Measurements from ENCODE around the gene RNF152.
"Not testable (repeated sequence)": the region's sequence is repeated elsewhere in the genome, so short reads cannot be mapped to it uniquely, and the experiment has no call there.

Gene RNF152

GRCh38 chr18:61832858-61833257 lies 59.9 kb downstream of the RNF152 start:
- in situ Hi-C loops (cut with HindIII; ENCODE audit: low pct_ligation_motif_present, low pct_unique_long_range_greater_than_20kb, low sequenced_read_pairs): no loop called here
- no peak for DNase-seq

- no peak for DNase-seq
- in situ Hi-C loops (cut with HindIII; ENCODE audit: low pct_ligation_motif_present, low pct_unique_long_range_greater_than_20kb, low sequenced_read_pairs): no loop called here
Measured at GRCh38 chr18:61831071-61831470, 61.7 kb downstream of the RNF152 start.

DNA sequence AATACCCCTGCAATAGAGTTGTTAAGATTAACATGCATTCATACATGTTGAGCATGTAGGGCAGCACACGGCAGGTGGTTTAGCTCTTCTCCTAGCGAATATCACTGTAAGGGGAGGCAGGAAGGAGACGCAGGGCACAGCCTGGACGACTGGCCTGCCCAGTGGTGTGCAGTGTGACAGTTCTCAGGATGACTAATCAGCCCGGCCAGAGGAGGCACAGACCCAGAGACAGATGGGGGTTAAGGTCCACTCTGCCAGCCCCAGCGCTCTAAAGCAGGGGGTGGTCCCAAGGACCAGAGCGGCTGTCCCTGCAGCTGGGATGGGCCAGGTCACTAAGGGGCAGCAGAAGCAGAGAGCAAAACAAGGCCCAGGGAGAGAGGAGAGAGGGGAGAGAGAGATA lies 63.7 kb downstream of the RNF152 start:
- in situ Hi-C loops (cut with HindIII; ENCODE audit: low pct_ligation_motif_present, low pct_unique_long_range_greater_than_20kb, low sequenced_read_pairs): no loop called here

GRCh38 chr18:61827591-61827990 lies 65.2 kb downstream of the RNF152 start:
- in situ Hi-C loops (cut with HindIII; ENCODE audit: low pct_ligation_motif_present, low pct_unique_long_range_greater_than_20kb, low sequenced_read_pairs): no loop called here
- no peak for DNase-seq

More for the DNA sequence above, 63.7 kb downstream of the RNF152 start:
- no peak for DNase-seq

DNA sequence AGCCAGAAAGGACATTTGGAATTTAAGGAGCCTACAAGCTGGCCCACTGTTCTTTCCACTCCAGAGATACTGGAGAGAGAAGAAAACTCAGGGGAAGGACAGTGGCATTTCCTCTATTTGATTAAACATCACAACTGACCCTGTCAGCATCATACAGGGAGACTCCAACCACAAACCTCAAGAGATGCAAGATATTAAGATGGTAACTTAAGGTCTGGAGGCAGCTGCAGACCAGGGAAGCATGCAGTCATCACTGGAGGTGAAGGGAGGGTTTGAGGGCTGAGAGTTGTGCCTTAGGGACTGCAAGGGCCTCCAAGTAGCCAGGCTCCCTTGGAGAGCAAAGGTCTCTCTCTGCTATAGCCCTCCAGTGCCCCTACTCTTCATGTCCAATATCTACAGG lies 67.4 kb downstream of the RNF152 start:
- in situ Hi-C loops (cut with HindIII; ENCODE audit: low pct_ligation_motif_present, low pct_unique_long_range_greater_than_20kb, low sequenced_read_pairs): no loop called here

DNA sequence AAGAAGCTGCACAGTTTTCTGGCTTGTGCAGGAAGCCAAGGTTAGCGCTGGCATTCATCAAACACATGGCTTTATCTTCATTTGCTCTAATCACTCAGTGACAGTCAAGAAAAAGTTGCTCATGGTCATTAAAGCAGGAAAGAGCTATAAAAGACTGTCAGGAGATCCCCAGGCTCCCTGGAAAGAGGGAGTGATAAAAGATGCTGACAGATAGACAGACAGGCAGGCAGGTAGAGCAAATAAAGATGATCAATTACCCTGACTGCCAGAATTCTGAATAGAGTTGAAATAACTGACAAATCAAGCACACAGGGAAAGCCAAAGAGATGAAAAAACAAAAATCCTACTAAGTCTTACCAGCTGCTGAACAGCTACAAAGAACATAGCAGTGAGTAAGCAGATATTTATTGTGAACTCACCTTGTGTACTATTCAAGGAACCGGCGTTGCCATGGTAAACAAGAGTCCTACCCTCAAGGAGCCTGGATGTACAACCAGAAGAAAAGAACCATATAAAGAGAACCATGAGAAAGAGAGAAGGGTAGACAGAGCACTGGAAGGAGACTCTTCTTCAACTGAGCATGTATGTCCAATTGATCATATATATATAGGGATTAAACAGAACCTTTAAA lies 68.0 kb downstream of the RNF152 start:
- no peak for DNase-seq
- in situ Hi-C loops (cut with HindIII; ENCODE audit: low pct_ligation_motif_present, low pct_unique_long_range_greater_than_20kb, low sequenced_read_pairs): no loop called here

More for the DNA sequence above, 67.4 kb downstream of the RNF152 start:
- no peak for DNase-seq

DNA sequence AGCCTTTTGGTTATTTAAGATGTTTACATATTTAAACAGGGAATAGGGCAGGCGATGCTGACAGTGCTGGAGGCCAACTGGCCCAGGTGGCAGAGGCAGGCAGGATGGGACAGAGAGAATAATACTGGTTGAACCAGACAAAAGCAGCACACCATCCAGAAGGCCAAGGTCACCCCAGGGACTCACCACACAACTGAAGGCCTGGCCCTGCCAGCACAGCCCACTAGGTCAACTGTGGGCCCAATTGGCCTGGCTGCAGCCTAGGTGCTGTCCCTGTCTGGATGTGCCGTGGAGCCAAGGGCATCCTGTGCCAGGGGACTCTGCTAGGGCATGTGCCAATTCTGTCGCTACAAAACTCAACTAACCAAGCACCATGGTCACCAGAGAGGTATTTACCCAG lies 69.2 kb downstream of the RNF152 start:
- in situ Hi-C loops (cut with HindIII; ENCODE audit: low pct_ligation_motif_present, low pct_unique_long_range_greater_than_20kb, low sequenced_read_pairs): no loop called here
- DNase-seq: no peak

GRCh38 chr18:61822879-61823278 lies 69.9 kb downstream of the RNF152 start:
- in situ Hi-C loops (cut with HindIII; ENCODE audit: low pct_ligation_motif_present, low pct_unique_long_range_greater_than_20kb, low sequenced_read_pairs): no loop called here
- DNase-seq: no peak

- in situ Hi-C loops (cut with HindIII; ENCODE audit: low pct_ligation_motif_present, low pct_unique_long_range_greater_than_20kb, low sequenced_read_pairs): no loop called here
- DNase-seq: no peak
Measured at GRCh38 chr18:61821748-61822147, 71.1 kb downstream of the RNF152 start.

DNA sequence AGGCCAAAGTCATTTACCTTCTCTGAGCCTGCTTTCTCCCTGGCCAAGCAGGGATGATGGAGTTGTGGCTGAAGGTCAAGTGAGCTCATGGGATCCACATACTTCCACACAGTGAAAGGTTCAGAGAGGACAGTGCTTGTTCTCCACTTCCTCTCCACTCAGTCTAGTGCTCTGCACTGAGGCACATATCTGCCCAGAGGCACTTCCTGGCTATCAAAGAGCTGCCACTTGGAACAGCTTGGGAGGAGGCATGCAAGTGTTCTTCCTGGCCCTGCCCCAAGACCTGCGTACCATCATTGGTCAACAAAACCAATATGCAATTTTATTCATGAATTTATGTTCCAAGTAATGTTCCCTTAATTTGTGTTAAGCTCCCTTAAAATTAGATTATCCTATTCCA lies 71.9 kb downstream of the RNF152 start:
- no peak for DNase-seq
- in situ Hi-C loops (cut with HindIII; ENCODE audit: low pct_ligation_motif_present, low pct_unique_long_range_greater_than_20kb, low sequenced_read_pairs): no loop called here

DNA sequence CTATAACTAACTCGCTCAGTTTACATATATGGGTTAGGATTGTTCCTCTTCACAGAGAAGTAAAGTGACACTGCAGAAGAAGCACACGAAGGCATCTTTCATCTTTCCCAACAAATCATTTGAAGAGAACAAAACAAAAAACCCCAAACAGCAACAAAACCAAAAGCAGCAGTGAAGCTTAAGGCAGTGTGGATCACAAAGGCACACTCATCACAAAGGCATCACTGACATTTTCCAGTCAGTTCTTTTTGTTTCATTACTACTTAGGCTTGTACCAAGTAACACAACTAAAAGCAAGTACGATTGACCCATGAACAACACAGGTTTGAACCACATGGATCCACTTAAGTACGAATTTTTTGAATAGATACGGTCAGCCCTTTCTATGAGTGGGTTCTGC lies 75.7 kb downstream of the RNF152 start:
- no peak for DNase-seq
- in situ Hi-C loops (cut with HindIII; ENCODE audit: low pct_ligation_motif_present, low pct_unique_long_range_greater_than_20kb, low sequenced_read_pairs): no loop called here

- in situ Hi-C loops (cut with HindIII; ENCODE audit: low pct_ligation_motif_present, low pct_unique_long_range_greater_than_20kb, low sequenced_read_pairs): no loop called here
- DNase-seq: no peak
Measured at GRCh38 chr18:61815885-61816470, 76.8 kb downstream of the RNF152 start.

GRCh38 chr18:61808286-61808685 lies 84.5 kb downstream of the RNF152 start:
- in situ Hi-C loops (cut with HindIII; ENCODE audit: low pct_ligation_motif_present, low pct_unique_long_range_greater_than_20kb, low sequenced_read_pairs): no loop called here
- no peak for DNase-seq

DNA sequence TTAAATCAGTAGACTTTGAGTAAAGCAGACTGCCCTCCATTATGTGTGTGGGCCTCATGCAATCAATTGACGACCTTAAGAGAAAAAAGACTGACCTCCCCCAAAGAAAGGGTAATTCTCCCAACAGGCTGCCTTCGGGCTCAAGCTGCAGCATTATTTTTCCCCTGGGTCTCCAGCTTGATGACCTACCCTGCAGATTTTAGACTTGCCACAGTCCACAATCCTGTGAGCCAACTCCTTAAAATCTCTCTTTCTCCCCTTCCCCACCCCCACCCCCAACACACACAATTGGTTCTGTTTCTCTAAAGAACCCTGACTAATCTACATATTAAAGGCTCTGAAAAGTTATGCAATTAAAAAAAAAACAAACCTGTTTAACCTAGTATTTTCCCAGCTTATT lies 89.4 kb downstream of the RNF152 start:
- no peak for DNase-seq
- in situ Hi-C loops (cut with HindIII; ENCODE audit: low pct_ligation_motif_present, low pct_unique_long_range_greater_than_20kb, low sequenced_read_pairs): no loop called here

DNA sequence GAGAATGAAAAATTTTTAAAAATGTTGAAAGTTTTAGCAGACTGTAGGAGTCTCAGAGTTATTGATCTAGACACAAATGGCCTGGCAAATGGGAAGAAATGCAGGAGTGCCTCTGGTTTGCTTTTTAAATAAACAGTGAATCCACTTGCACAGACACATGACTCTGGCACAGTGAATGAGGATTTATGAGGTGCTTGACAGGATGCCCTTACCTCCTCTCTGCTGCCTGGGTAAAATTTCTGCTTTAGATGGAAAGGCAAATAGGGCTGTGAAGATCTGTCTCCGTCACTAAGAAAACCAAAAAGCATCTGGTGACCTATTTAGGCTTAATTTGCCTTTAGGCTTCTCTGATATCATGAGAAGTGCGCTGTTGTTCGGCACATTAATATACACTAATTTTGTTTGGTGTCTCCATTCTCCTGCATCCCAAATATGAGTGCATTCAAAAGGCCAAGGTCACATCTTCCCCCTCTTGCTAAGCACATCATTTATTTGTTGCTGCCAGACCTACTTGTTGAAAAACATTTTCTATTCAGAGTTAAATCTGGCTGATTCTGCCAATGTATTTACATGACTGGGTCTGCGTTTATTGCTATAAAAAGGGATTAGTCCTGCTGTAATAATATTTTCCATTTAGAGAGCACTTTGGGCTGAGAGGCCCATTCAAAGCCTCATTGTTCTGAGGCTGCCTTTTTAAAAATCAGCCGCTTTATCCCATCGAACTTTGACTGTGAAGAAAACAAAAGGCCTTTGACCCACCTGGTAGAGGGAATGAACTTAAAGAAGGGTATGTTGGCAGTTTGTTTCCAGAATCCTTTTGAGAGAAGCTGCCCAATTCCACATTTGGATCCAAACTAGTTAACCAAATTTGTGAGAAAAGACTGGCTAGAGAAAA lies 94.9 kb downstream of the RNF152 start:
- in situ Hi-C loops (cut with HindIII; ENCODE audit: low pct_ligation_motif_present, low pct_unique_long_range_greater_than_20kb, low sequenced_read_pairs): no loop called here
- DNase-seq: no peak

DNA sequence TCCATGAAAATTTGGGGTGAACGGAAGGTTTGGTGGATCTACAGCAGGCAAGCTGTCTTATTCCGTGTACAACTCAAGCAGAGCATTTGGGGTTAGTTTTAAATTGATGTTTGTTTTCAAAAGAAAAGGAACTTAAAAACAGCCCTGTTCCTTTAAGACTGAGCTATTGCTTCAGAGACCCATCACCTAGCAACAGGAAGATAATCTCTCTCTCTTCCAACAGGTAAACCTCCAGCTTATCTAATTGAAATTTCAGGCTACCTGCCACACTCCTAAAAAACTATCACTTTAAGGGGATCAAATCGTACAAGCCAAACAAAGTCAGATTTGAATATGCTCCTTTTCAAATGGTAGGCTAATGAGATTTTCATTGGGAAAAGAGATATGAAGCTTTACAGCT lies 101.8 kb downstream of the RNF152 start:
- in situ Hi-C loops (cut with HindIII; ENCODE audit: low pct_ligation_motif_present, low pct_unique_long_range_greater_than_20kb, low sequenced_read_pairs): no loop called here
- DNase-seq: no peak

DNA sequence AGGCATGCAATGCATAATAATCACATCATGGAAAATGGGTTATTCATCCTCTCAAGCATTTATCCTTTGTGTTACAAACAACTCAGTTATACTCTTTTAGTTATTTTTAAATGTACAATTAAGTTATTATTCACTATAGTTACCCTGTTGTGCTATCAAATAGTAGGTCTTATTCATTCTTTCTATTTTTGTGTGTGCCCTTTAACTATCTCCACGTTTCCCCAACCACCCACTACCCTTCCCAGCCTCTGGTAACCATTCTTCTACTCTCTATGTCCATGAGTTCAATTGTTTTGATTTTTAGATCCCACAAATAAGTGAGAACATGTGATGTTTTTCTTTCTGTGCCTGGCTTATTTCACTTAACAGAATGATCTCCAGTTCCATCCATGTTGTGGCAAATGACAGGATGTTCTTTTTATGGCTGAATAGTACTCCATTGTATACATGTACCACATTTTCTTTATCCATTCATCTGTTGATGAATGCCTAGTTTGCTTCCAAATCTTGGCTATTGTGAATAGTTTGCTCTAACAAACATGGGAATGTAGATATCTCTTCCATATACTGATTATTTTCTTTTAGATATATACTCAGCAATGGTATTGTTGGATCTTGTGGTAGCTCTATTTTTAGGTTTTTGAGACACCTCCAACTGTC lies 105.7 kb downstream of the RNF152 start:
- in situ Hi-C loops (cut with HindIII; ENCODE audit: low pct_ligation_motif_present, low pct_unique_long_range_greater_than_20kb, low sequenced_read_pairs): not testable (repeated sequence)

DNA sequence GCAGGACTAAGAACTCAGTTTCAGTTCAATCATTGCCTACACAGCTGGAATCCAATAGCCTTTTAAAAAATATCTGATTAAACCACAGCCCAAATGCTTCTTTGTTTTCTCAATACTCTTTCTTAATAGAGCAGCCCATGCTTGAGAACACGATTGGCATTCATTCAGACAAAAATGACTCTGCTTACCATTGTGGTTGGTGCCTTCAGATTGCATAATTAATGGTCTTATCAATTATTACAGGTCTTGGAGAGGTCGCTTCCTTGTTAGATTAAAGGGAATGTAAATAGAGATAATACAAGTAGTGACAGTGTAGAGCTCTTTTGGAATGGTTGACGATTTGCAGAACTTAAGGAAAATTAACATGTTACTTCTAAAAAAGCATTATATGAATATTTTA lies 107.2 kb downstream of the RNF152 start:
- no peak for DNase-seq
- in situ Hi-C loops (cut with HindIII; ENCODE audit: low pct_ligation_motif_present, low pct_unique_long_range_greater_than_20kb, low sequenced_read_pairs): no loop called here

More for the DNA sequence above, 105.7 kb downstream of the RNF152 start:
- not testable (repeated sequence) for DNase-seq

GRCh38 chr18:61784834-61785233 lies 108.0 kb downstream of the RNF152 start:
- DNase-seq: no peak
- in situ Hi-C loops (cut with HindIII; ENCODE audit: low pct_ligation_motif_present, low pct_unique_long_range_greater_than_20kb, low sequenced_read_pairs): no loop called here

Data from ACHN (cell line).